HUES48 (cell line): ENCODE measurements around the gene CACNA1I.

Experiments used
- H3K27ac ChIP-seq: one replicate; pipeline ENCODE4 v1.7.0; 2013; ENCODE audit warnings: low read depth, low read length, inconsistent platforms
- H3K27me3 ChIP-seq: 2 replicates; pipeline ENCODE4 v1.6.1; 2013; ENCODE audit warnings: mild to moderate bottlenecking, low read length; ENCODE audit not compliant: control insufficient read depth, insufficient read depth
- H3K36me3 ChIP-seq: 2 replicates; pipeline ENCODE4 v1.6.1; 2013; ENCODE audit warnings: low read length; ENCODE audit not compliant: control insufficient read depth, insufficient read depth
- H3K4me1 ChIP-seq: 2 replicates; pipeline ENCODE4 v1.6.1; 2013; ENCODE audit warnings: mild to moderate bottlenecking, low read length; ENCODE audit not compliant: control insufficient read depth, insufficient read depth
- H3K4me3 ChIP-seq: 2 replicates; pipeline ENCODE4 v1.5.1; 2013; ENCODE audit warnings: mild to moderate bottlenecking, low read depth, low read length
- H3K9ac ChIP-seq: 2 replicates; pipeline ENCODE4 v1.6.1; 2013; ENCODE audit warnings: mild to moderate bottlenecking, low read depth, low read length, moderate library complexity
- H3K9me3 ChIP-seq: 2 replicates; pipeline ENCODE4 v1.6.1; 2013; ENCODE audit warnings: low read length; ENCODE audit not compliant: control insufficient read depth, insufficient read depth

The CACNA1I gene

DNA sequence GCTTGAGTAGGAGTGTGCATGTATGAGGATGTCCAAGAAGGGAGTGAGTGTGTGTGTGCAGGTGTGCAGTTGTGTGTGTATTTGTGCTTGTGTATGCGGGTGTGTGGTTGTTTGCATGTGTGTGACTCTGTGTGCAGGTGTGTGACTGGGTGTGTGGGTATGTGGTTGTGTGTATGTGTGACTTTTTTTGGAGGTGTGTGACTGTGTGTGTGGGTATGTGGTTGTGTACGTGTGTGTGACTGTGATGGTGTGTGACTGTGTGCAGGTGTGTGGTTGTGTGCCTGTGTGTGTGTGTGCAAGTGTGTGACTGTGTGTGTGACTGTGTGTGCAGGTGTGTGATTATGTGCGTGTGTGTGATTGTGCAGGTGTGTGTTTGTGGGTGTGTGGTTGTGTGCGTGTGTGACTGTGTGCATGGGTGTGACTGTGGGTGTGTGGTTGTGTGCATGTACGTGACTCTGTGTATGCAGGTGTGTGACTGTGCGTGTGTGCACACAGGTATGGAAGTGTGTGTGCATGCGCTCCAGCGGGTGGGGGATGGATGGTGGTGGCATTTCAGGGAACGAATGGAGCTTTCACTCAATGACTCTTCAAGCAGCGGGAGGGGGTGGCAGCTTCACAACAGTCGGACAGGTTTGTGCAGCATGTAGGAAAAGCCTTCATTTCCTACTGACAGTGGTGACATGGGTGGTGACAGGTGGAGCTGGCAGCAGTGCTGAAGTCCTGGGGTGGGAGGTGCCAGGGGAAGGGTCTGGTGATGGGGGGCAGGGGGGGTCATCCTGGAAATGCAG is 47.6 kb downstream of the CACNA1I start:
- no peak overlapping the region for H3K27ac ChIP-seq
- H3K36me3 ChIP-seq = no peaks in the 10 kb centered on the region
- 0 out of 2 replicates have a peak, but pooled peaks cover 6% of the 10 kb centered on the region for H3K4me1 ChIP-seq
- no peak overlapping the region for H3K9ac ChIP-seq
- no peak overlapping the region for H3K4me3 ChIP-seq
- H3K27me3 ChIP-seq = no peaks in the 10 kb centered on the region
- no peaks in the 10 kb centered on the region for H3K9me3 ChIP-seq

DNA sequence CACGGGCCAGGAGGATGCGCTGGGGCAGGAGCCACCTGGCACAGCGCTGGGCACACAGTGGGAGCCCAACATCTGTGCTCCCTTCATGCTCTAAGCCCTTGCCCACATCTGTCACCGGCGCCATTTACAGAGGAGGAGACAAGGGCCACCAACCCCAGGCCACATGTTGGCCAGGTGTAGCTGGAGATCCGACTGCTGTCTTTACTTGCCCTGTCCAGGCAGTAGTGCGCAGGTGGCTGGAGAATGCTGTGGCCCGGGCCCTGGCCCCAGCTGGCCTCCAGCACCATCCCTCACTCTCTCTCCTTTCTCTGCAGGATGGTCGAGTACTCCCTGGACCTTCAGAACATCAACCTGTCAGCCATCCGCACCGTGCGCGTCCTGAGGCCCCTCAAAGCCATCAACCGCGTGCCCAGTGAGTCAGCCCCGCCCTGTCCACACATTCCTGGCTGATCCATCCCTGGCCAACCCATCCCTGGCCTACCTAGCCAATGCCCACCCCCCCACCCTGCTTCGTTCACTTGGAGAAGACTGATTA is 48.5 kb downstream of the CACNA1I start:
- H3K27ac ChIP-seq = no peak overlapping the region
- H3K27me3 ChIP-seq = no peaks in the 10 kb centered on the region
- no peaks in the 10 kb centered on the region for H3K36me3 ChIP-seq
- H3K9me3 ChIP-seq = no peaks in the 10 kb centered on the region
- 0 out of 2 replicates have a peak, but pooled peaks cover 6% of the 10 kb centered on the region for H3K4me1 ChIP-seq
- H3K4me3 ChIP-seq = no peak overlapping the region
- H3K9ac ChIP-seq = no peak overlapping the region

DNA sequence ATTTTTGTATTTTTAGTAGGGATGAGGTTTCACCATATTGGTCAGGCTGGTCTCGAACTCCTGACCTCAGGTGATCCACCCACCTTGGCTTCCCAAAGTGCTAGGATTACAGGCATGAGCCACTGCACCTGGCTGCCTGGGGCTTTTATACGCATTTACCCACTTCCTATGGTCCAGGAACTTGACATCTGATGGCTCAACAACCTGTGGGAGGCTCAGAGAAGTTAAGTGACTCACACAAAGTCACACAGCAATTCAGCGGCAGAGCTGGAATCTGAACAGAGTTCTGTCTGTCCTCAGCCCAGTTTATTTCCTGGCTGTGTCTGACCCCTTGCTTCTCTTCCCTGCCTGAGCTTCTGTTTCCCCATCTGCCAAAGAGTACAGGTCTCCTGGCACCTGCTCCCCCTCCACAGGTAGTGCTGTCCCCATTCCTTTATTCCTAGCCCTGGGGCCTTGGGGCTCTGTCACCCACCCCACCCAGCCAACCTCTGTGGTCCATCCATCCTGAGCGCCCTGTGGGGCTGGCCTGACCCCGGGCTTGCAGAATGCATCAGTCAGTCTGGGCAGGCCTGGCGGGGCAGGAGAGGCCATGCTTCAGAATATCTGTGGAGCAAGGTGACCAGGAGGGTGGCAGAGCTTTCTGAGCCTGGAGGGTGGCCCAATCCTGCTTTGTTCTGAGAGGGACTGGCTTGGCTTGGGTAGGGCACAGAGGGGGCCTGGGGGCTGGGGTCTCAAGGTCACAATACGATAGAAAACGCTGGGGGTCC is 50.6 kb downstream of the CACNA1I start:
- no peak overlapping the region for H3K9ac ChIP-seq
- no peak overlapping the region for H3K4me3 ChIP-seq
- peaks cover 12% of the 10 kb centered on the region for H3K4me1 ChIP-seq
- H3K27ac ChIP-seq = no peak overlapping the region
- H3K9me3 ChIP-seq = no peaks in the 10 kb centered on the region
- H3K36me3 ChIP-seq = no peaks in the 10 kb centered on the region
- H3K27me3 ChIP-seq = no peaks in the 10 kb centered on the region

- H3K4me3 ChIP-seq = no peak overlapping the region
- no peaks in the 10 kb centered on the region for H3K9me3 ChIP-seq
- no peaks in the 10 kb centered on the region for H3K36me3 ChIP-seq
- no peak overlapping the region for H3K27ac ChIP-seq
- peaks cover 11% of the 10 kb centered on the region for H3K4me1 ChIP-seq
- H3K27me3 ChIP-seq = no peaks in the 10 kb centered on the region
- no peak overlapping the region for H3K9ac ChIP-seq
Observed at GRCh38 chr22:39621826-39622225, 51.3 kb downstream of the CACNA1I start.

GRCh38 chr22:39622881-39623367 is 52.4 kb downstream of the CACNA1I start:
- H3K4me3 ChIP-seq = no peak overlapping the region
- peaks cover 7% of the 10 kb centered on the region for H3K4me1 ChIP-seq
- H3K27ac ChIP-seq = no peak overlapping the region
- no peak overlapping the region for H3K9ac ChIP-seq
- H3K36me3 ChIP-seq = no peaks in the 10 kb centered on the region
- H3K27me3 ChIP-seq = no peaks in the 10 kb centered on the region
- H3K9me3 ChIP-seq = no peaks in the 10 kb centered on the region

DNA sequence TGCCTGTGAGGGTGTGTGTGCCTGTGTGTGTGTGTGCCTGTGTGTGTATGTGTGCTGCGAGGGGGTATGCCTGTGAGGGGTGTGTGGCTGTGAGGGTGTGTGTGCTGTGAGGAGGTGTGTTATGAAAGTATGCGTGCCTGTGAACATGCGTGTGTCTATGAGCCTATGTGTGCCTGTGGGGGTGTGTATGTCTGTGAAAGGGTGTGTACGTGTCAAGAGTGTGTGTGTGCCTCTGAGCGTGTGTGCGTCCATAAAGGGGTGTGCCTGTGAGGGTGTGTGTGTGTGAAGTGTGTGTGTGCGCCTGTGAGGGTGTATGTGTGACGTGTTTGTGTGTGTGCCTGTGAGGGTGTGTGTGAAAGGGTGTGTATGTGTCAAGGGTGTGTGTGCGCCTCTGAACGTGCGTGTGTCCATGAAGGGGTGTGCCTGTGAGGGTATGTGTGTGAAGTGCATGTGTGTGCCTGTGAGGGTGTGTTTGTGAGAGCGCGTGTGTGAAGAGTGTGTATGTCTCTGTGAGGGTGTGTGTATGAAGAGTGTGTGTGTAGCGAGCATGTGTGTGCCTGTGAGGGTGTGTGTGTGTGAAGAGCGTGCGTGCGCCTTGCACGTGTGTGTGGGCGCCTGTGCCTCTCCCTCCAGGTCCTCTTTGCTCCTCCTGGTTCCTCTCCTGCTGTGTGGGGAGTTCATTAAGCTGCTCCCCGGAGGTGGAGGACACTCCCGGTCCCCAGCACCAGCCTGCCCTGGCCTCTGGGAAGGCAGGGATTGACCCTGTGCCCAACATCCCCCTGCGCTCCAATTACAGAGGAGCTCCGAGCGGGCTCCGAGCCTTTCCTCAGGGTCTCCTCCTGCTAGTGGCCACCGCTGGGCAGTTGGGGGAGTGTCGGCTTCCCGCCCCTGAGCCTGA is 53.3 kb downstream of the CACNA1I start:
- Histone ChIP-seq H3K9ac (no peak overlapping the region), H3K36me3 (no peaks in the 10 kb centered on the region)

GRCh38 chr22:39624501-39624821 is 53.9 kb downstream of the CACNA1I start:
- peaks cover 7% of the 10 kb centered on the region for H3K4me1 ChIP-seq
- no peaks in the 10 kb centered on the region for H3K36me3 ChIP-seq
- no peak overlapping the region for H3K27ac ChIP-seq
- no peaks in the 10 kb centered on the region for H3K9me3 ChIP-seq
- H3K9ac ChIP-seq = no peak overlapping the region
- no peaks in the 10 kb centered on the region for H3K27me3 ChIP-seq
- no peak overlapping the region for H3K4me3 ChIP-seq

More for the DNA sequence above, 53.3 kb downstream of the CACNA1I start:
- Histone ChIP-seq H3K9me3 (no peaks in the 10 kb centered on the region), H3K4me3 (no peak overlapping the region), H3K27ac (no peak overlapping the region), H3K27me3 (no peaks in the 10 kb centered on the region), H3K4me1 (peaks cover 7% of the 10 kb centered on the region)

GRCh38 chr22:39625569-39626537 is 55.3 kb downstream of the CACNA1I start:
- Histone ChIP-seq H3K4me1 (peaks cover 7% of the 10 kb centered on the region), H3K9ac (no peak overlapping the region), H3K36me3 (no peaks in the 10 kb centered on the region), H3K4me3 (no peak overlapping the region), H3K27ac (no peak overlapping the region), H3K27me3 (no peaks in the 10 kb centered on the region), H3K9me3 (no peaks in the 10 kb centered on the region)

DNA sequence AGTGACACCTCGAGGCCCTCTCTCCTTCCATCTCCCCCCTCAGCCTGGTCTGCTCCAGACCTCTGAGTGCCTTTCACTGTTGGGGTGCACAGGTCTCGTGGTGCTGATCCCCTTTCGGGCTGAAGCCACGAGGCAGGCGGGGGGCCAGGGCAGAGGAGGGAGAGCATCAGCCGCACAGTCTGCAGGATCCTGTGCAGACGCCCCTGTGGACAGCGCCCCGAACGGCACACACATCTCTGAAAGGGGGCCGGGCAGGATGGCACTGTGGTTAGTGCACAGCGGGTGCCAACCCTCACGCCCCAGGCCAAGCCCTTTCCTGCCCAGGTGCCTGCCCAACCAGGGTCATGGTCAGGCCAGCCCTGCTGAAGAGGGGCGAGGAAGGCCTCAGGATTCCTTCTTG is 56.7 kb downstream of the CACNA1I start:
- Histone ChIP-seq H3K27me3 (no peaks in the 10 kb centered on the region), H3K4me1 (peaks cover 7% of the 10 kb centered on the region), H3K27ac (no peak overlapping the region), H3K9ac (no peak overlapping the region), H3K36me3 (no peaks in the 10 kb centered on the region), H3K4me3 (no peak overlapping the region), H3K9me3 (no peaks in the 10 kb centered on the region)
